ENCODE results near the gene PDE10A. TPM values are rescaled to one million over a fixed set of nuclear protein-coding genes. Genes with fewer than 3 reads are reported as not detected.

The PDE10A gene
- total RNA-seq, 1 experiment from 2014 or later, result 0.31 TPM

DNA sequence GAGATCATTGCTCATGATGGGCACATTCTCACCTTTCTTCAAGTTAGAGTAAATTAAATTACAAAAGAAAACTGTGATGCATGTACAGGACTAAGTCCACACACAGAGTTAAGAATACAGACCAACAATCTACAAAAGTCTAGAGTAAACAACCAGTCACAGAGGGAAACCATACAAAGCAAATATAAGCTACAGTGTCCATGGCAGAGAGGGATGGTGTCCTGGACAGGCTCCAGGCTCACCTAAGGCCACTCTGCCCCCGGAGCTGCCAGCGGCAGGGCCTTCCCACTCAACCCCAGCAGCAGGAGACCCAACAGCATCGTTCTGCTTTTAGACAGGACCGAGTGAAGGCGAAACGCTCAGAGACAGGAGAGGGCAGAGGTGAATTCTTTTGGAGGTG, 16.0 kb downstream of the PDE10A start:
- H3K27me3 Mint-ChIP-seq (ENCODE audit: low read depth), result peaks cover 7% of the 10 kb centered on the region
- Histone ChIP-seq H3K9ac (ENCODE audit: extremely low read depth, insufficient read length, low read length) (no peak overlapping the region), H3K14ac (ENCODE audit: insufficient read depth, low read length) (0 out of 2 replicates have a peak overlapping the region, but pooled peaks have one; percentile 49), H3K4me1 (ENCODE audit: insufficient read depth, low read length) (0 out of 2 replicates have a peak, but pooled peaks cover 2% of the 10 kb centered on the region), H2AFZ (ENCODE audit: low read length) (no peak overlapping the region), H2BK120ac (ENCODE audit: low read depth, low read length, poor library complexity, severe bottlenecking) (no peak overlapping the region), H3K27me3 (ENCODE audit: insufficient read depth, low read length) (no peaks in the 10 kb centered on the region), H3K4ac (ENCODE audit: low read depth, low read length) (no peak overlapping the region), H2AK5ac (ENCODE audit: insufficient read length, low read length) (no peak overlapping the region), H2BK15ac (ENCODE audit: low read depth, low read length) (no peak overlapping the region), H3K9me3 (ENCODE audit: control insufficient read depth, low read depth, low read length) (no peaks in the 10 kb centered on the region), H3K18ac (ENCODE audit: insufficient read length, low read depth, low read length) (no peak overlapping the region), H4K91ac (ENCODE audit: insufficient read length, low read depth, low read length) (no peak overlapping the region), H3K4me2 (ENCODE audit: insufficient read depth, insufficient read length, low read length) (no peak overlapping the region), H3K23me2 (ENCODE audit: insufficient read length, low read depth, low read length, poor library complexity, severe bottlenecking) (no peaks in the 10 kb centered on the region), H3K56ac (ENCODE audit: insufficient read length, low read depth, low read length) (no peak overlapping the region), H3K27ac (ENCODE audit: insufficient read length, low read depth, low read length) (no peak overlapping the region), H2BK20ac (ENCODE audit: low read depth, low read length, poor library complexity, severe bottlenecking) (no peak overlapping the region), H3K79me1 (ENCODE audit: insufficient read depth, low read depth, low read length, poor library complexity, severe bottlenecking) (no peaks in the 10 kb centered on the region), H3K79me2 (ENCODE audit: insufficient read depth, low read length) (no peaks in the 10 kb centered on the region), H2BK5ac (ENCODE audit: insufficient read length, low read length) (no peak overlapping the region), H3T11ph (ENCODE audit: low read length) (no peak overlapping the region), H4K8ac (replicated peaks; ENCODE audit: insufficient read length, low read depth, low read length) (no peak overlapping the region), H4K20me1 (ENCODE audit: control insufficient read depth, insufficient read depth, insufficient read length) (no peaks in the 10 kb centered on the region), H3K23ac (ENCODE audit: insufficient read length, low read depth, low read length) (no peak overlapping the region), H2BK12ac (ENCODE audit: insufficient read length, low read depth, low read length) (no peak overlapping the region), H4K5ac (ENCODE audit: insufficient read length, low read depth, low read length) (no peak overlapping the region)
- H3K9me3 Mint-ChIP-seq, result no peaks in the 10 kb centered on the region
- H3K27ac Mint-ChIP-seq, result no peak overlapping the region
- no peak for DNase-seq
- H3K4me1 Mint-ChIP-seq, result peaks cover 3 to 9% of the 10 kb centered on the region in 2 experiments; a peak in 3 of 4 replicates
- H3K4me3 Mint-ChIP-seq, result no peak overlapping the region
- no CpG with 5 or more reads among the region's 6 CpGs for WGBS (ENCODE audit: extremely low coverage, insufficient read length, low lambda C conversion rate)
- TF ChIP-seq, protein P1, sequence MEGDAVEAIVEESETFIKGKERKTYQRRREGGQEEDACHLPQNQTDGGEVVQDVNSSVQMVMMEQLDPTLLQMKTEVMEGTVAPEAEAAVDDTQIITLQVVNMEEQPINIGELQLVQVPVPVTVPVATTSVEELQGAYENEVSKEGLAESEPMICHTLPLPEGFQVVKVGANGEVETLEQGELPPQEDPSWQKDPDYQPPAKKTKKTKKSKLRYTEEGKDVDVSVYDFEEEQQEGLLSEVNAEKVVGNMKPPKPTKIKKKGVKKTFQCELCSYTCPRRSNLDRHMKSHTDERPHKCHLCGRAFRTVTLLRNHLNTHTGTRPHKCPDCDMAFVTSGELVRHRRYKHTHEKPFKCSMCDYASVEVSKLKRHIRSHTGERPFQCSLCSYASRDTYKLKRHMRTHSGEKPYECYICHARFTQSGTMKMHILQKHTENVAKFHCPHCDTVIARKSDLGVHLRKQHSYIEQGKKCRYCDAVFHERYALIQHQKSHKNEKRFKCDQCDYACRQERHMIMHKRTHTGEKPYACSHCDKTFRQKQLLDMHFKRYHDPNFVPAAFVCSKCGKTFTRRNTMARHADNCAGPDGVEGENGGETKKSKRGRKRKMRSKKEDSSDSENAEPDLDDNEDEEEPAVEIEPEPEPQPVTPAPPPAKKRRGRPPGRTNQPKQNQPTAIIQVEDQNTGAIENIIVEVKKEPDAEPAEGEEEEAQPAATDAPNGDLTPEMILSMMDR (conservative IDR thresholded peaks at IDR 0.05), result no peak
- H3K36me3 Mint-ChIP-seq (ENCODE audit: insufficient read depth in 1 of 3, low read depth in 3 of 3), result no peaks in the 10 kb centered on the region

Data from H9 (cell line).